Pancreas (tissue), 10 donors: ENCODE data around the gene BCAS3. TPM values are rescaled to one million over a fixed set of nuclear protein-coding genes. Genes with fewer than 3 reads are reported as not detected.
"Not testable (repeated sequence)": the region's sequence is repeated elsewhere in the genome, so short reads cannot be mapped to it uniquely, and the experiment has no call there.

Source experiments
- ATAC-seq, 4 donors: fragments of 200-7000 bp; cut with Tn5 transposase; one replicate each; pipeline versions ENCODE4 v1.8.0 to v1.9.1; 2020; ENCODE audit warnings: mild to moderate bottlenecking in 4 of 4, moderate library complexity in 4 of 4
- DNase-seq, 6 donors: peaks; one replicate each; pipeline ENCODE4 v3.0.0-alpha.2; 2020
- FAIRE-seq: peaks from 2 replicates; lab custom pipeline; 2012; peaks lifted over from hg19 to GRCh38; lab: Jason Lieb, UNC
- H3K27ac ChIP-seq, 4 donors: fragments of 200-600 bp; sonication (generic); 1 replicate in 3 of 4; 2 replicates in 1 of 4; pipeline versions ENCODE4 v1.5.0 to v1.8.0; 2020
- H3K27me3 ChIP-seq, 4 donors: fragments of 200-600 bp; one replicate each; pipeline ENCODE4 v1.8.0; 2021
- H3K36me3 ChIP-seq, 3 donors: fragments of 200-600 bp; sonication (generic) in 1 of 3; one replicate each; pipeline versions ENCODE4 v1.5.0 to v1.8.0; 2020 to 2021
- H3K4me1 ChIP-seq, 3 donors: fragments of 200-600 bp; one replicate each; pipeline ENCODE4 v1.8.0; 2021
- H3K4me3 ChIP-seq, 4 donors: fragments of 200-600 bp; sonication (generic) in 2 of 4; one replicate each; pipeline versions ENCODE4 v1.5.0 to v1.8.0; 2020 to 2021
- H3K9me3 ChIP-seq, 4 donors: fragments of 200-600 bp; one replicate each; pipeline ENCODE4 v1.8.0; 2021
- CTCF ChIP-seq, 4 donors: fragments of 200-600 bp; sonication (generic) in 3 of 4; IDR thresholded peaks; one replicate each; pipeline versions ENCODE4 v1.5.0 to v1.8.0; 2021; ENCODE audit warnings: antibody characterized with exemption in 4 of 4
- WGBS, 2 donors: extraction: QIAGEN DNeasy Blood & Tissue Kit; methylation state at CpG; one replicate each; pipeline ENCODE4 v1.1.7; 2013; 5-methylcytosine and 5-hydroxymethylcytosine counted together
- intact Hi-C, 3 donors: fragments of 100-400 bp; cut with DNase I; formaldehyde crosslinking; loops; one replicate each; pipeline versions ENCODE4 v1.11.1 to v1.14.2; 2022
- polyA plus RNA-seq, 2 donors: library from polyadenylated mRNA; stranded (reverse); fragments of 200-250 nt; gene quantifications; one replicate each; pipeline ENCODE4 v1.2.3, GENCODE V29; 2013
- total RNA-seq, 6 donors: library from RNA; stranded (reverse); fragmentation: NEBNext Ultra II Directional in 4 of 6; extraction: Animal tissue kit (Norgen Biotek cat#: 25700) in 4 of 6; gene quantifications; one replicate each; pipeline versions ENCODE4 v1.2.1 to v1.2.4, GENCODE V29; 2021 to 2023
- donor health status: healthy with polysubstance abuse.
- donor health status: DM: no; HTN: no; CAD: no; lungs with moderate emphysema.
- donor health status: DM: no; HTN: no; CAD: no.
- donor health status: control.
- donor health status: control.
- donor health status: Bipolar disorder and iron deficiency.
- donor health status: DM: yes; HTN: yes; CAD: no.
- donor health status: DM: no; HTN: no; CAD: no.
- donor health status: DM: no; HTN: no; CAD: no.
- donor health status: DM: yes; HTN: yes; CAD: no.

The BCAS3 gene
- total and polyA plus RNA-seq, 8 donors, result 4.6 to 27.7 (median 13.2) TPM

GRCh38 chr17:61237275-61237674 is 559.6 kb downstream of the BCAS3 start:
- Histone ChIP-seq H3K27ac (no peak overlapping the region), H3K27me3 (no peaks in the 10 kb centered on the region), H3K4me3 (no peak overlapping the region), H3K9me3 (no peaks in the 10 kb centered on the region), H3K36me3 (no peaks in the 10 kb centered on the region), H3K4me1 (peaks cover 0 to 3% (median 0%) of the 10 kb centered on the region in 3 donors)
- WGBS, 2 donors, result 97 to 98% methylated on average over 7 of the region's 7 CpGs
- TF ChIP-seq CTCF (IDR thresholded peaks at IDR 0.05), result no peak
- no peak for ATAC-seq
- DNase-seq, result no peak
- intact Hi-C loops, result no loop called here
- FAIRE-seq, result no peak

GRCh38 chr17:61238455-61238933 is 560.8 kb downstream of the BCAS3 start:
- Histone ChIP-seq H3K9me3 (no peaks in the 10 kb centered on the region), H3K36me3 (no peaks in the 10 kb centered on the region), H3K4me3 (no peak overlapping the region), H3K4me1 (peaks cover 0 to 3% (median 0%) of the 10 kb centered on the region in 3 donors), H3K27me3 (no peaks in the 10 kb centered on the region), H3K27ac (no peak overlapping the region)
- WGBS, 2 donors, result 81 to 83% methylated on average over 6 of the region's 6 CpGs
- FAIRE-seq (no peak), DNase-seq (no peak), ATAC-seq (no peak)
- no peak for TF ChIP-seq CTCF (IDR thresholded peaks at IDR 0.05)
- intact Hi-C loops, result no loop called here

GRCh38 chr17:61239327-61239726 is 561.7 kb downstream of the BCAS3 start:
- FAIRE-seq, result no peak
- TF ChIP-seq CTCF (IDR thresholded peaks at IDR 0.05), result no peak
- 40 to 42% methylated on average over 2 of the region's 2 CpGs for WGBS, 2 donors
- Histone ChIP-seq H3K27me3 (no peaks in the 10 kb centered on the region), H3K27ac (no peak overlapping the region), H3K36me3 (no peaks in the 10 kb centered on the region), H3K9me3 (no peaks in the 10 kb centered on the region), H3K4me3 (no peak overlapping the region), H3K4me1 (peaks cover 0 to 3% (median 0%) of the 10 kb centered on the region in 3 donors)
- no peak for ATAC-seq
- no peak for DNase-seq
- intact Hi-C loops, result no loop called here

- intact Hi-C loops, result no loop called here
- Histone ChIP-seq H3K27me3 (no peaks in the 10 kb centered on the region), H3K9me3 (no peaks in the 10 kb centered on the region), H3K4me3 (no peak overlapping the region), H3K4me1 (peaks cover 0 to 3% (median 0%) of the 10 kb centered on the region in 3 donors), H3K27ac (no peak overlapping the region), H3K36me3 (no peaks in the 10 kb centered on the region)
- WGBS, 2 donors, result 91 to 95% methylated on average over 1 of the region's 1 CpG
- TF ChIP-seq CTCF (IDR thresholded peaks at IDR 0.05), result no peak
- DNase-seq (no peak), FAIRE-seq (no peak), ATAC-seq (no peak)
Measured at GRCh38 chr17:61239953-61240352, 562.3 kb downstream of the BCAS3 start.

GRCh38 chr17:61240851-61241468 is 563.3 kb downstream of the BCAS3 start:
- H3K4me3 ChIP-seq, result no peak overlapping the region
- no peaks in the 10 kb centered on the region for H3K27me3 ChIP-seq
- DNase-seq (no peak), ATAC-seq (no peak), FAIRE-seq (no peak)
- no peaks in the 10 kb centered on the region for H3K9me3 ChIP-seq
- no peak overlapping the region for H3K27ac ChIP-seq
- H3K36me3 ChIP-seq, result no peaks in the 10 kb centered on the region
- no peaks in the 10 kb centered on the region for H3K4me1 ChIP-seq
- TF ChIP-seq CTCF (IDR thresholded peaks at IDR 0.05), result no peak
- intact Hi-C loops, result no loop called here
- 92 to 94% methylated on average over 5 of the region's 5 CpGs for WGBS, 2 donors

- ATAC-seq, FAIRE-seq, intact Hi-C loops, H3K36me3 ChIP-seq, H3K9me3 ChIP-seq, DNase-seq, H3K27me3 ChIP-seq, H3K27ac ChIP-seq, H3K4me3 ChIP-seq: not testable (repeated sequence)
- WGBS, 2 donors, result 83 to 94% methylated on average over 8 of the region's 8 CpGs
- H3K4me1 ChIP-seq, result peaks cover 8 to 12% (median 12%) of the 10 kb centered on the region in 3 donors
Measured at GRCh38 chr17:61244988-61245387, 567.3 kb downstream of the BCAS3 start.
